Non-pigmented ciliary epithelial cell (primary cell): ENCODE results near the gene TAS2R43.
"Not testable (repeated sequence)": the region's sequence is repeated elsewhere in the genome, so short reads cannot be mapped to it uniquely, and the experiment has no call there.

ENCODE experiments used
- DNase-seq: peaks from one replicate; pipeline ENCODE4 v3.0.0-alpha.2; 2010; ENCODE audit warnings: low read depth

The TAS2R43 gene

DNA sequence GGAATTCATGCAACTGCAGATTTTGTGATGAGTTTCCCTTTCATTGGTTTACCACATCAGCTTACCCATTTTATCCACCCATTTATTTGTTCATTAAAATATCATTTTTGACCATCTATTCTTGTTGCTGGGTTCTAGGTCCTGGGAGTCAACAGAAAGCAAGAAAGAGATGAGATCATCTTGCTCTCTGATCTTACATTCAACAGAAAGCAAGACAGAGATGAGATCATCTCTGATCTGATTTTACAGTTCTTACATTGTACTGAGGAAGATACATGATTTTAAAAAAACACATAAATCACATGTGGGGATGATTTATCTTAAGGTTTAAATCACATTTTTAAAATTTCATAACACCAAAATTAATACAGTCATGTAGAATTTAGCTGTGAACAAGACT lies 32.3 kb downstream of the TAS2R43 start:
- no peak for DNase-seq

DNA sequence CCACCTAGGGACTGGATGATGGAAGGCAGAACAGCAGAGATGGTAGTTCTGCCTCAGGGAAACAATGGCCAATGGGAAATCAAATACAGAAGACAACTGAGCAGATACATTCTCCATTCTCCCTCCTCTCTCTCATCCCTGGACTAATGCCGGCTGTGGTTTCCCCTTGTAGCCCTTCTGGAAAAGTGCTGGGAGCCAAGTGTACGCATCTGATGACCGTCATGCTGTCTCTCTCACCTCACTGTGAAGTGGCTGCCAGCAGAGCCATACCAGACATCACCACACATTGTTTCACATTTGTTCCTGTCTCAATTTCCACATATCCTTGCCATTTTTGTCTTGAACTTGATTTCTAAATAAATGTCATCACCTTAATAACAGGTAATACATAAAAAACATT lies 33.1 kb downstream of the TAS2R43 start:
- no peak for DNase-seq

DNA sequence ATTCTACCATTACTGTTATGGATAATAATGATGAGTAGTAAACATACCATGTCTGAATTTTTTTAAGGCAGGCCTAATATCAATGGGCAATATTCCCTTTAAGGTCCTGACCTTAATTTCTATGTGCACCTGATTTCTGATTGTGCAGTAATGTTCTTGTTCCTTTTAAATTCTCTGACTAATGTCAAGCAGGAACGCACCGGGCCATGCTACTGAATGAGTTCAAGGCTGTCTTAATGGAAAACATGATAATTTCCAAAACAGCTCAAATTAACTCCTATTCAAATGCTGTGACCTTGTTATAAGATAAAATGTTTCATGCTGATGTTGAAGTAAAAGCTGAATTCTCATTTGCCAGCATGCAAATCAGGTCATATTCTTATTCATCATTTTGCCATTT lies 36.8 kb downstream of the TAS2R43 start:
- DNase-seq = no peak

DNA sequence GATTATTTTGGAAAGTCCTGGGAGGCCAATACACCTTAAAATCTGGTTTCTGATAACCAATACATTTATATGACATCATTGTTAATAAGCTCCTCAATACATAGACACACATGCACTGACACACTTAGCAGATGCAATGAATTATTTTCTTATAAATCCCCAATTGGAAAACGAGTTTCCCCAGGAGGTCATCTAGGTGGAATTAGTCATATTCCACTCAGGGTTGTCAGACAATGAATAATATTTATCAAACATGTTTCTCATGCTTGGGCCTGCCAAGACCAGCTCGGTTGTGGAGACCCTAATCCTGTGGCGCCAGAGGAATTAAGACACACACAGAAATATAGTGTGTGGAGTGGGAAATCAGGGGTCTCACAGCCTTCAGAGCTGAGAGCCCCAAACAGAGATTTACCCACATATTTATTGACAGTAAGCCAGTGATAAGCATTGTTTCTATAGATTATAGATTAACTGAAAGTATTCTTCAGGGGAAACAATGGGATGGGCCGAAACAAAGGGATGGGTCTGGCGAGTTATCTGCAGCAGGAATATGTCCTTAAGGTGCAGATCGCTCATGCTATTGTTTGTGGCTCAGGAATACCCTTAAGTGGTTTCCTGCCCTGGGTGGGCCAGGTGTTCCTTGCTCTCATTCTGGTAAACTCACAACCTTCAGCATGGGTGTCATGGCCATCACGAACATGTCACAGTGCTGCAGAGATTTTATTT lies 42.1 kb downstream of the TAS2R43 start:
- DNase-seq = not testable (repeated sequence)

DNA sequence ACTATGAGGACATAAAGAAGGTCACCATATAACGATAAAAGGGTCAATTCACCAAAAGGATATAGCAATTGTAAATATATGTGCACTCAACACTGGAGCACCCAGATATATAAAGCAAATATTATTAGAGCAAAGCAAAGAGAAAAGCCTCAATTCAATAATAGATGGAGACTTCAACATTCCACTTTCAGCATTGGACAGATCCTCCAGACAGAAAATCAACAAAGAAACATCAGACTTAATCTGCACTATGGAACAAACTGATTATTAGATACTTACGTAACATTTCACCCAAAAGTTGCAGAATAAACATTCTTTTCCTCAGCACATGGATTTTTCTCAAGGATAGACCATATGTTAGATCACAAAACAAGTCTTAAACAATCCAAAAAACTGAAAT lies 50.7 kb downstream of the TAS2R43 start:
- not testable (repeated sequence) for DNase-seq
